Left lung (tissue), 10 donors: Measurements from ENCODE around the gene HPN. TPM values are rescaled to one million over a fixed set of nuclear protein-coding genes. Genes with fewer than 3 reads are reported as not detected.

Source experiments
- ATAC-seq: fragments of 200-7000 bp; cut with Tn5 transposase; one replicate; pipeline ENCODE4 v1.9.1; 2020; ENCODE audit warnings: moderate library complexity
- DNase-seq, 4 donors: peaks; one replicate each; pipeline ENCODE4 v3.0.0-alpha.2; 2013 to 2020
- H3K27ac ChIP-seq, 2 donors: fragments of 200-600 bp; sonication (generic) in 1 of 2; one replicate each; pipeline versions ENCODE4 v1.5.0 to v1.8.0; 2020 to 2021
- H3K27me3 ChIP-seq, 2 donors: fragments of 200-600 bp; sonication (generic) in 1 of 2; one replicate each; pipeline versions ENCODE4 v1.5.0 to v1.8.0; 2020 to 2021
- H3K36me3 ChIP-seq, 2 donors: fragments of 200-600 bp; sonication (generic) in 1 of 2; one replicate each; pipeline versions ENCODE4 v1.5.0 to v1.8.0; 2020 to 2021
- H3K4me1 ChIP-seq, 2 donors: fragments of 200-600 bp; one replicate each; pipeline ENCODE4 v1.8.0; 2021
- H3K4me3 ChIP-seq, 2 donors: fragments of 200-600 bp; sonication (generic) in 1 of 2; one replicate each; pipeline versions ENCODE4 v1.5.0 to v1.8.0; 2020 to 2021; ENCODE audit warnings: mild to moderate bottlenecking in 1 of 2
- H3K9me3 ChIP-seq, 2 donors: fragments of 200-600 bp; sonication (generic) in 1 of 2; one replicate each; pipeline versions ENCODE4 v1.5.0 to v1.8.0; 2020 to 2021
- CTCF ChIP-seq, 2 donors: fragments of 200-600 bp; sonication (generic) in 1 of 2; IDR thresholded peaks; one replicate each; pipeline versions ENCODE4 v1.5.0 to v1.8.0; 2021; ENCODE audit warnings: antibody characterized with exemption in 2 of 2
- intact Hi-C, 2 donors: fragments of 100-400 bp; cut with DNase I; formaldehyde crosslinking; loops; one replicate each; pipeline versions ENCODE4 v1.11.2 to v1.14.2; 2022
- polyA plus RNA-seq, 6 donors: library from polyadenylated mRNA; unstranded; fragments of 120-200 nt; gene quantifications; one replicate each; pipeline ENCODE4 v1.2.1, GENCODE V29; 2013; ENCODE audit not compliant: insufficient read length in 6 of 6
- total RNA-seq, 2 donors: library from RNA; stranded (reverse); fragmentation: NEBNext Ultra II Directional; extraction: Animal tissue kit (Norgen Biotek cat#: 25700); gene quantifications; one replicate each; pipeline ENCODE4 v1.2.1, GENCODE V29; 2021
- donor health status: DM: no; HTN: yes; CAD: no.
- donor health status: DM: no; HTN: no; CAD: no.

Gene HPN
- total and polyA plus RNA-seq, 8 donors, result 16.8 to 44.7 (median 32.2) TPM

GRCh38 chr19:35077411-35078223, 36.1 kb downstream of the HPN start:
- no peak overlapping the region for H3K27ac ChIP-seq
- no peaks in the 10 kb centered on the region for H3K36me3 ChIP-seq
- no peaks in the 10 kb centered on the region for H3K4me1 ChIP-seq
- no peak overlapping the region for H3K4me3 ChIP-seq
- no peaks in the 10 kb centered on the region for H3K27me3 ChIP-seq
- intact Hi-C loops, result no loop called here
- ATAC-seq (no peak), DNase-seq (no peak)
- no peaks in the 10 kb centered on the region for H3K9me3 ChIP-seq
- no peak for TF ChIP-seq CTCF (IDR thresholded peaks at IDR 0.05)

GRCh38 chr19:35079826-35080225, 38.3 kb downstream of the HPN start:
- intact Hi-C loops, result no loop called here
- Histone ChIP-seq H3K27ac (no peak overlapping the region), H3K36me3 (no peaks in the 10 kb centered on the region), H3K4me1 (no peaks in the 10 kb centered on the region), H3K9me3 (no peaks in the 10 kb centered on the region), H3K27me3 (no peaks in the 10 kb centered on the region), H3K4me3 (no peak overlapping the region)
- ATAC-seq, result no peak
- DNase-seq, result no peak
- no peak for TF ChIP-seq CTCF (IDR thresholded peaks at IDR 0.05)

GRCh38 chr19:35080613-35081170, 39.2 kb downstream of the HPN start:
- intact Hi-C loops, result no loop called here
- Histone ChIP-seq H3K27me3 (no peaks in the 10 kb centered on the region), H3K4me1 (no peaks in the 10 kb centered on the region), H3K27ac (no peak overlapping the region), H3K9me3 (no peaks in the 10 kb centered on the region), H3K4me3 (no peak overlapping the region), H3K36me3 (no peaks in the 10 kb centered on the region)
- DNase-seq (no peak), ATAC-seq (no peak)
- no peak for TF ChIP-seq CTCF (IDR thresholded peaks at IDR 0.05)

- H3K27me3 ChIP-seq, result no peaks in the 10 kb centered on the region
- no peak overlapping the region for H3K27ac ChIP-seq
- no peak overlapping the region for H3K4me3 ChIP-seq
- no peak for DNase-seq
- no peaks in the 10 kb centered on the region for H3K36me3 ChIP-seq
- no peak for TF ChIP-seq CTCF (IDR thresholded peaks at IDR 0.05)
- no peaks in the 10 kb centered on the region for H3K4me1 ChIP-seq
- no peaks in the 10 kb centered on the region for H3K9me3 ChIP-seq
- intact Hi-C loops, result no loop called here
- ATAC-seq, result no peak
Observed at GRCh38 chr19:35081201-35081600, 39.7 kb downstream of the HPN start.

- DNase-seq (no peak), ATAC-seq (no peak)
- Histone ChIP-seq H3K36me3 (no peaks in the 10 kb centered on the region), H3K27me3 (no peaks in the 10 kb centered on the region), H3K27ac (no peak overlapping the region), H3K9me3 (no peaks in the 10 kb centered on the region), H3K4me1 (no peaks in the 10 kb centered on the region), H3K4me3 (no peak overlapping the region)
- no peak for TF ChIP-seq CTCF (IDR thresholded peaks at IDR 0.05)
- intact Hi-C loops, result no loop called here
Observed at GRCh38 chr19:35083691-35084508, 42.4 kb downstream of the HPN start.
